Stimulated activated CD4-positive, alpha-beta T cell treated with anti-CD3 and anti-CD28 coated beads, Interleukin-4, amount 100 ng/mL, for 24 hours (primary cell): ENCODE data around the gene AFAP1.

Source experiments
- DNase-seq: peaks from one replicate; pipeline ENCODE4 v3.0.0-alpha.2; 2020

Gene AFAP1

DNA sequence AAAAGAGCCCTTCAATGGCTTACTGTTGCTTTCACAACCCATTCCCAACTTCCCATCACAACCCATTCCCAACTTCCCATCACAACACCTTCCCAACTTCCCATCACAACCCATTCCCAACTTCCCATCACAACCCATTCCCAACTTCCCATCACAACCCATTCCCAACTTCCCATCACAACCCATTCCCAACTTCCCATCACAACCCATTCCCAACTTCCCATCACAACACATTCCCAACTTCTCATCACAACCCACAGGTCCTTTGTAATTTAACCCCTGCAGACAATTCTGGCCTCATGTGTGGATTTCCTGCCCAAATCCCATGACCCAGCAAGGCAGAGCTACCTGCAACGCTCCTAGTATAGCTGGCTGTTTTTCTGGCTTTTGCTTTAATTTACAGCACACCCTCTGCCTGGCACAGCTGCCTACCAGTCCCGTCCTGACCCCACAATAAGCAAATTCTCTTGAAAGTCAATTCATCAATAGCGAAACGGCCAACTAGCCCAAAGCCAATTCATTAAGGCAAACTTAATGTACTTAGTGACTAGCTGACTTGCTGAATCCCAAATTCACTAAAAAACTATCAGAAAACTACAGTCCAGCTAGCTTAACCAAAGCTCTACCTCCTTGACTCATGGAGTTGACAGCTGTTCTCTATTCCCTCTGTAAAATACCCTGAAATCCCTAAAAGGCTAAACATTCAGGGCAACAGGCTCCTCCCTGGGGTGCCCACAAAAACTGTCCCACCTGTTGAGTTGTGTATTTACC lies 75.6 kb downstream of the AFAP1 start:
- DNase-seq = peak; percentile 21

DNA sequence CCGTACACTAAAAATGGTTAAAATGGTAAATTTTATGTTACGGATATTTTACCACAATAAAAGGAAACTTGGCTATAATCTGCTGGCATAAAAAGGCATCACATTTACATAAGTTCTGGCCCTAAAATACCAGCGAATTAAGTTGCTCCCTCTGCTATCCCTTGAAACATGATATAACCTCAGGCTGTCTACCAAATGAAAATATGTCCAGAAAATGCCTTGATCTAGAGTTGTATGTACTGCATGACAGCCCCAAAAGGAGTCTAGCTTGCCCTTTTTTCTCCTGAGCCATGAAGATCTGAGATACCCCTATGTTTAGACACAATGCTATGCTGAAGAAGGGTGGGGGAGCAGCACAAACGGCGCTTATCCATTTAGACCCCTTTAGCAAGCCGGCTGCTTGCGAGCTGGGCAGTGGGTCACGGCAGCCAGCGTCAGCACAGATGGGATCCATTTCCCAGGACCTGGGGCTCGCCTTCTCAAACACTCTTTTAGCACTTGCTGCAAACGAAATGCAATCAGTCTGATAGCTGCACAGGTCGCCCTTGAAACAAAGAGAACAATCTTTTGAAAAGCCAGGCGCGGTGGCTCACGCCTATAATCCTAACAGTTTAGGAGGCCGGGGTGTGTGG lies 77.0 kb downstream of the AFAP1 start:
- DNase-seq = no peak

DNA sequence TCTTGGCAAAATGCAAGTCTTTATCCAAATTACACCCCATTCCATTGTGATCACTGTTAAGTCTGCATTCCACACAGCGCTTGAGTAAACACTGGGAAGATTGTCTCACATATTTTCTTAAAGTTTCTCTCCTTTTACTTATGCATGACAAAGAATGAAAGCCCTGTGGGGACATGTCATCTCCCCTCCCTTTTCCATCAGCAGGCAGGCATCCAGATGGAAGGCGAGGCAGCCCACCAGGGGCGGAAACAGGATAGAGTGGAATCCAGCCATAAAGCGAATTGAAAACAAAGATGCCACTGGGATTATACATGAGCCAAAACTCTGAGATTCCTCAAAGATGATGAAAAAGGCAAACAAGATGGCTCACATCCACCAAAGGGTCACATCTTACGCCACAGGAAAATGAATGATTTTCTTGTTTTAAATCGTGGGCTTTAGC lies 78.2 kb downstream of the AFAP1 start:
- no peak for DNase-seq

DNA sequence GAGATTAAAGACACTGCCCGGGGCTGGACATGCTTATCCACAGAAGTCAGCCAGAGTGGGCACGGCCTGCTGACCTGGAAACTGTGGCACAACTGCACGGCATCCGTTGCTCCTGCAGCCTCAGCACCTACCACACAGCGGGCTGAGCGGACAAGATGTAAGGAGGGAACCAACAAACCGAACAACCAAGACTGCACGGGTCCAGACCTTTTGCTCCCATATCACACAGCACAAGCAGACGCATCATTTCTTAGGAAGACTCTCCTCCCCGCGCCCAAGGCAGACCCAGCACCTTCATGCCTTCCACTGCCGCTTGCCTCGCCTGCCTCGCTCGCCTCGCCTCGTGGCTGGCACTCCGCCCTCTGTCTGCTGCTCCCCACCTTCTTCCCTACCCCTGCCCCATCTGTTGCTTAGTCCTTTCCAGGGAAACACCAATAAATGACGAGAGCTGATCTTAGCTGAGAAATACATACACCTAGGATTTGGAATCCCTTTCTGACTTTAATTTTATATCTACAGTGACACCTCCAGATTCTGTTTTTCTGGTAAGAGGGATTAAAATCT lies 79.0 kb downstream of the AFAP1 start:
- no peak for DNase-seq

DNA sequence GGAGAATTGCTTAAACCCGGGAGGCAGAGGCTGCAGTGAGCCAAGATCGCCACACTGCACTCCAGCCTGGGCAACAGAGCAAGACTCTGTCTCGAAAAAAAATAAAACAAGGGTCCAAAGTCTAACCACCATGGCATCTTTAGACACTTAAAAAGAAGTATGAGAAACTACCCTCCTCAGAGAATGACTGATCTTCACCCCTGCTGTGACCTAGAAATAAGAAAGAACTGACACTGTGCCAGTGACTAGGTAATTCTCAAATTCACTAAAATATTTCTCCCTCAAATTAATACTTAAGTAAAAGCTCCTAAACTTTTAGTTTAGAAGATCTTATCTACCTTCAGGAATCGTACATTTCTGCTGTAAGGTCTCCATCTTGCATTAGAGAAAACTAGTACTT lies 80.3 kb downstream of the AFAP1 start:
- DNase-seq = no peak

DNA sequence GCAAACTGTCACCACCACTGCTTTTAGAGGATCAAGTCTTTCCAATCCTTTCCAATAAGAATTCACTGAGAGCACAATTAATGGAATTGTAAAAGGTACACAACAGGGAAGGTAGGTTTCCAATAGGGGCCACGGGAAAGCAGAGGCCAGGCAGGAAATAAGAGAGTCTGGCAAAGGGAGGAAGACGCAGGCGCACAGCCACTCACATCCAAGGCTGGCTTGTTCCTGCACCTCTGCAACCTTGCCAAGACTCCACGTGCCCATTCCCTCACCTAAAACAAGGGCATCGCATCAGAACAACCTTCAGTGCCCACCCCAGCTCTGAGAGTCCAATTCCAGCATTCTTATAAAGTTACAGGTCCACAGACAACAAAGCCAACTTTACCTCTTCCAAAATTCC lies 81.2 kb downstream of the AFAP1 start:
- no peak for DNase-seq

DNA sequence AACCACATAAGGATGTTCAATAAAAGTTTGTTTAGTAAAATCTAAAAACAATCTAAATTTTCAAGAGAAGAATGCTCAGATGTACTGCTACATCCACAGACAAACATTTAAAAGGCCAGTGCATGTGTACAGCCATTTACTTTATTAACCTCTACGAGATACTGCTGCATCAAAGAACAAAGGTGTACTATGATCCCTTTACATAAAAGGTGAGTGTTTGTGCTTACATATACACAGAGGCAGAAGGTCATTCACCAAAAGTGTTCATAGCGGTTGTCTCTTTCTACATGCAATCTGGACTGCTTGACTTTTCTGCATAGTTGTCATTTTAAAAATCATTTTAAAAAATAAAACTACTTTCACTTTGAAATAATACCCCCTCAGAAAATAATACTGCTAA lies 81.7 kb downstream of the AFAP1 start:
- no peak for DNase-seq

DNA sequence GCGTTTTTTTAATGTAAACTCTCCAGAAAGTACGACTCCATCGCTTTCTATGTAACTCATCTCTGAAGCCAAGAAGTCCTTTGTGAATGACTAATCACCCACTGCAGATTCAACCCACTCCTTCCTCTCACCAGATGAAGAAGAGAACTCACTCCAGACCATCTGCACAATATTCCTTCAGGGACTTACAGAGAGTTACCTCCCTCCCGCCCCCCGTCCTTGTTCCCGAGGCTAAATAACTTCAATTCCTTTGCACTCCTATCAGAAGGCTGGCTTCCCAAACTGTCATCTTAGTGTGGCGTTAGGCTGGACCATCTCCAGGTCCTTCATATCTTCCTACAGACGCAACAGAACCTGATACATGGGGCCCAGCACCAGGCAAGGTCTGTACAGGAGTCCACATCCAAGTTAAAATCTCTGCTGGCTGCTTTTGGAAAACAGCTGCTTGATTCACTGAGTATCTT lies 82.4 kb downstream of the AFAP1 start:
- peak; percentile 24 for DNase-seq

DNA sequence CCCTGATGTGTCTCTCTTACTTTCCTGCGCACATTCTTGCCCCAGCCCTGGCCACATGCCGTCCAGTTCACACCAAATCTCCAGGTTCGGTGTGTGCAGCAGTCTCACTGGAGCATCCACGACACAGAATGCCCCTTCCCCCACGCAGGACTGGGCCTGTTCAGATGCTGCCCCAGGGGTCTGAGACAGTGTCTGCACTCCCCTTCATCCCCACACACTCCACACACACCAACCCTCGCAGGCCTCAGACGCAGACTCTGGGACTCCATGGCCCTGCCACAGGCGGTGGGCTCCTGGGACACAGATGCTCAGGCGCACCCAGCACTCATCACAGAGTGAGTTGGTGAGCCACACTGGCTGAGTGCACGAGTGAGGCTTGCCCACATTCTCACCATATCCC lies 83.9 kb downstream of the AFAP1 start:
- no peak for DNase-seq

DNA sequence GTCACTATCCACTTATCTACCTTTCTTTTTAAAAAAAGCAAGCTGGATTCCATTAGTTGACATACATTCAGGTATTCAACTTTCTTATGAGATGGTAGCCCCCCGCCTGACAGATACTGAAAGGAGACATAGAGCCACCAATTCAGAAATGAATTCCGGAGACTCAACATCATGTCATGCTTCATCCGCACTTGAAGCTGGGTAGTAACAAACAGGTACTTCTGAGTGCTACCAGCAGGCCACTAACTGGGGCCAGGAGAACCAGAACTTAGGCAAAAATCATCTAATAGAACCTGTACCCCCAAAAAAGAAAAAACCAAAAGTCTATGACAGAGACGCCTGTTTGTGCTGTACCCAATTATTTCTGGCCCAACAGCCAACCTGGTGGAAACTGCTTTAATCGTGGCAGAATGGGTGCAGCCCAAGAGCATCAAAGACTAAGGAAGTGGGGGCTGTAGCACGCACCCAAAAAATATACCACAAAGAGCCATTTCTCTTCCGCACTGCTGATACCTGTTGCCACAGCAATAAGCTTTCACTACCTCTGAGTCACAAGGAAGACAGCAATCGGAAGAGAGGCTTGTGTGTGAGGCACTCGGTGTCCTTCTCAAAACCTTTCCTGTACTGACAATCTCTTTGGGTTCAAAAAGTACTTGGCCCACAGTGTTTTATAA lies 84.8 kb downstream of the AFAP1 start:
- peak; percentile 67 for DNase-seq

DNA sequence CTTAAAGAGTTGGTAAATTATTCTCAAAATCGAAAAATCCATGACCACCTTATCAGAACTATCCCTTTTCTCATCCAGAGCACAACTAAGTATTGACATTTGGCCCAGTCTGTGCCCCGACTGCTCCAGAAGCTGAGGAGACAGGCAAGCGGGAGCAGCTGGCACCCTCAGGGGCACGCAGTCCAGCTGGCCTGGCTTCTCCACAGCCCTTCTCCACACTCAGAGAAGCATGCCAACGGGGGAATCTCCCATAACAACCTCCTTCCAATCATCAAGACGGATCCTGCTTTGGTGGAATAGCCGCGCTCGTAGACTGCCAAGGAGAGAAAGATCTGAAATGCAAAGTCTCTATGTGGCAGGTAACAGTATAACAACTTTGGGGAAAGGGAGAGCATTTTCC lies 85.4 kb downstream of the AFAP1 start:
- DNase-seq = no peak

DNA sequence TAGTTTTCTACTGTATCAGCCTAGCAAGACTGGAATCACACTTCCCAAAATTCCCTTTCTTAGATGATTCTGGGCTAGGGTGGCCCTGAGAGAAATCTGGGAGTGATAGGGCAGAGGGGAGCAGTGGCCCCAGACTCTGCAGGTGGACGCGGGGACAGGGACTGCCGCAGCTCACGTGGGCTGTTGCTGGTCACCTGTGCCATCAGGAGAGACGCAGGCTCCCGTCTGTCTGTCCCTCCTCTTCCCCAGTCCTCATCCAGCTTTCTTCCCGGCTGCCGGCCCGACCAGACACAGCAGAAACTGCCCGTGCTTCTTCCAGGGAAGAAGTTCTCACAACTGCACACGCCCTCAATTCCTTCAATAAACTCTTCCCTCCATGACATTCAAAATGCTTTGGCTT lies 86.4 kb downstream of the AFAP1 start:
- no peak for DNase-seq

DNA sequence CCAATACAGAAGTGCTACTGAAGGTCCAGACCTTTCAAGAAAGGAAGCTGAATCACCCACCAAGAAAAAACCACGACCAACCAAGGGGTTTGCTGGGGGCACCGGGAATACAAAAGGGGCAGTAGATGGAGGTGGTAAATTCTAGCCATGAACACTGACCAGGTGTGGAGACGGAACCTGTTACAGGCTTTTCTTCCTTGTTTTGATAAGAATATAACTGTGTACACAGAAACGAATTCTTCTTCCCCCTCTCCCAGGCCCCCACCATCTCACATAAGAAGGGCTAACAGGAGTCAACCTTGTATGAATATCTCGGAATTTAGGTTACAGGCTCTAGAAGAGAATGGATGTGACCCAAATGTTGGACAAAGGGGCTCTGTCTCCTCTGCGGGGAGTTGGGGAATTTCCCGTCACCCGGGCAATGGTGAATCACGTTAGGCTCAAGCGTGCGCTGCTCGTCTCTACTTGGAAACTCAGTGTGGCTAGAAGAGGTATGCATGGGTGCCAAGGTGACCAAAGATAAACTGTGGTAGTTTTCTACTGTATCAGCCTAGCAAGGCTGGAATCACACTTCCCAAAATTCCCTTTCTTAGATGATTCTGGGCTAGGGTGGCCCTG lies 87.0 kb downstream of the AFAP1 start:
- DNase-seq = peak; percentile 37

DNA sequence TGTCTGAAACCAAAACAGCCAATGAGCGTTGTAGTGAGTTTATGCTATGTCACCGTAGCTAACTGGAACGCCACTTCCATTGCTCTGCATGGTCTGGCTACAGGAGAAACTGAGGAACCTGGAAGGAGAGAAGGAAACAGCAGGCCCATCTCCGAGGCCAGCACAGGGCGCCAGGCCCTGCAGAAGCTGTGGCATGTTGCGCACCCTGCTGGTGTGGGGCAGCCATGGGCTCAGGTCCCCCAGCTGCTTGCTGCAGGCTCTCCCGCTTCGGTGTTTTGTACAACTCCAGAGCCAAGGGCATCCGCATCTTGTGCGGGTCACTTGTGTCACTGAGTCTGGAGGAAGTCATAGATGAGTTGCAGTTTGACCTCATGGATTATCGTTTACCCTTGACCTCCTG lies 89.2 kb downstream of the AFAP1 start:
- DNase-seq = no peak

DNA sequence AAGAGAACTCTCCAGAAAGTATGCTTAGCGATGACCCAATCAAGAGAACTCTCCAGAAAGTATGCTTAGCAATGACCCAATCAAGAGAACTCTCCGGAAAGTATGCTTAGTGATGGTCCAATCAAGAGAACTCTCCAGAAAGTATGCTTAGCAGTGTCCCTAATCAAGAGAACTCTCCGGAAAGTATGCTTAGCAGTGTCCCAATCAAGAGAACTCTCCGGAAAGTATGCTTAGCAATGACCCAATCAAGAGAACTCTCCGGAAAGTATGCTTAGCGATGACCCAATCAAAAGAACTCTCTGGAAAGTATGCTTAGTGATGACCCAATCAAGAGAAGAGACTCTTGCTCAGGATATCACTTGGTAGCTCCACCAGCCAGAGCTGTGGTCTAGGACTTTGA lies 92.5 kb downstream of the AFAP1 start:
- no peak for DNase-seq

DNA sequence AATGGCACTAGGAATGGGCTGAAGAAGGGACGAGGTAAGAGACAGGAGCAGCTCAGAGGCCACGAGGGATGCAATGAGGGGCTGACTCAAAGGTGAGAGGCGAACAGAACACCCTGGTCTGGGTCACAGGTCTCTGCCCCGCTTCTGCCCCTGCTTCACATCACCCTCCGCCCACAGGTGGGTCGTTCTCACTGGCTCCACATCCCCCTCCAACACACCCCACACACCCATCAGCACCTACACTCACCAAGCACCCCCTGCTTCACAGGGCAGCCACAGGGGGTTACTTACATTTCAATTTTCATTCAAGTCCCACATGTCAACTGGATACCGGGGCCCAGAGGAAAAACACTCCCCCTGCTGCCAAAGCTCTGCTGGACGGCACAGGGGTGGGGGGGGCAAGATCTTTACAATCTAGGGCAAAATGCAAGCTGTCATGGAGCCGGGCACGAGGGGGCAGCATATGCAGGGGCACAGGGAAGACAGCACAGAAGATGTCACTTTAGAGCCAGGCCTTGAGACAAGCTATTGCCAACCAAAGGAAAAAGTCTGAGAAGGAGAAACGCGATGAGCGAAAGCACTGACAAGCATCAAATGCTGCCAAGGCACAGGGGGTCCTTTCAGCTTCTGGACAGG lies 94.0 kb downstream of the AFAP1 start:
- no peak for DNase-seq

DNA sequence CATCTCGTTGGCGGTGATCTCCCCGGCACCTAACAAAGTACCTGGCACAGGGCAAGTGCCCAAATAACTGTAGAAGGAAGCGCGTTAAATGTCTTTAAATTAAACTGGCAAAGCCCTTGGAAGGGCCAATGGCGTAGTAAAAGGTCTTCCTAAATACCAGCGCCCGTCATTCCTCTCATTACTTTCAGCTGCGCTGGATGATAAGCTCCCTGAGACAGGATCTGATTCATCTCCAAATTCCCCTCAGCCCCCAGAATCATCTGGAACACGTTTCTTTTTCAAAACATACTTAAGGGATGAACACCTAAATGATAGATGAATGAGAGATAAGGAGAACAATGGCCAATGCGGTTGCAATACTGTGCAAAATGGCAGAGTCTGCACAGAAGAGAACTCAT lies 95.1 kb downstream of the AFAP1 start:
- DNase-seq = no peak

DNA sequence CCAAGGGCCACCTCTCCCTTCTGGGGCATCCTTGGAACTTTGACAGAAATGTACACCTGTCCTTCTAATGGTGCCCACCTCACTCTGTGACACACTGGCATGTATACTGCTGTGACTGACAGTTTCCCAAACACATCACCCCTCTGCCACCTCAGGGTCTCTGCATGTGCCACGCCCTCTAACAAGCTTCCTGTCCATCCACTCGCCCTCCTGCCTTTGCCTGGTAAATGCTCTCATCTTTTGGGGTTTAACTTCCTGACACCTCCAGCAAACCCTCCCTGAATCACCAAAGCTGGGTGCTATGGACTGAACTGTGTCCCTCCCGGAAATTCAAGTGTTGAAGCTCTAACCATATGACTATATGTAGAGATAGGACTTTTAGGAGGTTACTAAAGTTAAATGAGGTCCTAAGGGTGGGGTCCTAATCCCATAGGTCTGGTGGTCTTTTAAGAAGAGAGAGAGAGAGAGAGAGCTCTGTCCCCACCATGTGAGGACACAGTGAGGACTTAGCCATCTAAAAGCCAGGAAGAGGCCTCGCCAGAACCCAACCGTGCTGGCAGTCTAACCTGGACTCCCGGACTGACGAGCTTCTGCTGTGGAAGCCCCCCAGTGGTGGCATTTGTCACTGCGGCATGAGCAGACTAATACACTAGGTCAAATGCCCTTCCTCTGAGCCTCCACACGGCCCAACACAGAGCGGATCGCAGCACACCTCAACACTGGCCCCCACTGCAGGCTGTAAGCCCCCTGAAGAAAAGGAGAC lies 95.6 kb downstream of the AFAP1 start:
- DNase-seq = peak; percentile 80

DNA sequence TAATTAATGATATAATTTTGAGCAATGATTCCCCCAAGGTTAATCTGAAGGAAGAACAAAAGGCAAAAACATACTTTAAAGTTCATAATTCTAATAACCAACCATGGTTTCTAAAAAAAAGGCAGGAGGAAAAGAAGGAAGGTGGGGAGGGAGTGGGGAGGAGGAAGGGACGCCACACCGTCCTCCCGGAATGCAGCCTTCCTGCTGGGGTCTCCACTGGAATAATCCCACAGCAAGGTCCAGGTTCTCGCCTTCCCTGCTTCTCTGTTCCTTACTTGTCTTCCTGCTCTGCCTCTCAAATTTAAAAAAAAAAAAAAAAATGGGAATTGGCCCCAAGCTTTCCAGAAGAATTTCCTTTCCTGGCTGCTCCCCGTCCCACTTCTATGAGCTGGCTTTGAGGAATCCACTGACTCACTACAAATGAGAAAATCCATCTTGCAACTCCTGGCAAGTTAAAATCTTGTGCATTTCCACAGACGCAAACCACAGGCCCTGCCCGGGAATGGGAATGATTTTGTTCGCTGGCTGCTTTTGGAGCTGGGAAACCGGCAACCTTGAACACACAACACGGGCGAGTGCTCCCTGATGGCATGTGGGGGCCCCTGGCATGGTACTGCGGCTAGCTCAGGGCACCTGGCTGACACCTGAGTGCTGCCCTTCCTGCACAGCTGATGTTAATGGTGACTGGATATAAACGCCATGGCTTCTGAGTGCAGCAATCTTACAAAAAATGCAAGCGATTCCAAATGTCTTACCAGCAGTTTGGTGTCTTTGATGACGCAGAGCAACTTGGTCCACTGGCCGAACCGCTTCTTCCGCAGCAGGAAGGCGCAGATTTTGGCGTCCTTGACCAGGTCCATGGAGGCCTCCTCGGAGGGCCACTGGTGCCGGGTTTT lies 97.0 kb downstream of the AFAP1 start:
- DNase-seq = no peak

DNA sequence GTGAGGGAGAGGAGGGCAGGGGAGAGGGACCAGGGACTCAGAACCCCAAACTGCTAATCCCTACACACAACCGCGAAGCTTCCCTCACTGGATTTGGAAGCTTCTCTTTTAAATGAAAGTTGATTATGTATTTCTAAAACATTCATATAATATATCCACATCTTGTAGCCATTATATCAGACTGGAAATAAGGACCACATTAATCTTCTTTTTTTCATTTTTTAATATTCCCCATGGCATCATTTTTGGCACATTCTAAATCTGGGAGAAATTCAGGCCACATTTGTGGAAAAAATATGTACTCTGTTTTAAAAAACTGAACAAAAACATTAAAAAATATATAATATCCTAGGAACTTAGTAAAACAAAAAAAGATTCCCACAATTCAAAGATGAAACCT lies 97.8 kb downstream of the AFAP1 start:
- no peak for DNase-seq

DNA sequence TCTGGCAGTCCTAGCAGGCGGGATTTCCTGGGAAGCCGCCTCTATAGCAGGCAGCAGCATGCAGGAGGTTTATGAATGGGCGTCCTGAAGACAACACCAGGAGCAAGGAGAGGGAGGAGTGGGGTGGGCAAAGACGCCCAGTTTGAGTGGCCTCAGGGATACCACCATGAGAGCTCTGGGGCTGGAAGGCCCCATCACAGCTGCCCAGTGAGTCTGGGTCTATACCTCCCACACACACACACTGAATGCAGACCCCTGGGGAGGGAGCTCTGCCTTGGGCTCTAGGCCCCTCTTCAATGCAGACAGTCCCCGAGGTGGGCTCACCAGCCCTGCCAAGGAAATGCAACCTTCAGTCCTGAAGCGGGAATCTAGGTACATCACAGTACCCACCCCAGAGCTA lies 98.6 kb downstream of the AFAP1 start:
- DNase-seq = no peak
